Cerebellar cortex (tissue), 1 donor: ENCODE results near the gene WHAMM.
"Not testable (repeated sequence)": the region's sequence is repeated elsewhere in the genome, so short reads cannot be mapped to it uniquely, and the experiment has no call there.

Experiments used
- DNase-seq: peaks from one replicate; pipeline ENCODE4 v3.0.0-alpha.2; 2015; ENCODE audit warnings: low spot score

Gene WHAMM

GRCh38 chr15:82838096-82838735 is 28.8 kb downstream of the WHAMM start:
- DNase-seq, result no peak

- DNase-seq, result no peak
These were observed 29.7 kb downstream of the WHAMM start for GRCh38 chr15:82839136-82839535.

- DNase-seq, result no peak
These were observed 30.7 kb downstream of the WHAMM start for GRCh38 chr15:82840166-82840565.

- DNase-seq, result no peak
These were observed 34.1 kb downstream of the WHAMM start for GRCh38 chr15:82843566-82843965.

GRCh38 chr15:82845686-82846085 is 36.3 kb downstream of the WHAMM start:
- no peak for DNase-seq

GRCh38 chr15:82846621-82847020 is 37.2 kb downstream of the WHAMM start:
- no peak for DNase-seq

GRCh38 chr15:82847703-82848102 is 38.3 kb downstream of the WHAMM start:
- DNase-seq, result no peak

- no peak for DNase-seq
These were observed 39.0 kb downstream of the WHAMM start for GRCh38 chr15:82848241-82848993.

- peak; percentile 93 for DNase-seq
These were observed 40.4 kb downstream of the WHAMM start for GRCh38 chr15:82849556-82850512.

- peak; percentile 56 for DNase-seq
These were observed 41.3 kb downstream of the WHAMM start for GRCh38 chr15:82850731-82851130.

- no peak for DNase-seq
These were observed 42.0 kb downstream of the WHAMM start for GRCh38 chr15:82851306-82851850.

- DNase-seq, result no peak
These were observed 42.6 kb downstream of the WHAMM start for GRCh38 chr15:82851981-82852511.

GRCh38 chr15:82852941-82853561 is 43.6 kb downstream of the WHAMM start:
- no peak for DNase-seq

GRCh38 chr15:82854554-82854953 is 45.1 kb downstream of the WHAMM start:
- DNase-seq, result no peak

GRCh38 chr15:82855286-82856100 is 46.1 kb downstream of the WHAMM start:
- no peak for DNase-seq

- no peak for DNase-seq
These were observed 47.2 kb downstream of the WHAMM start for GRCh38 chr15:82856397-82857170.

GRCh38 chr15:82858932-82859331 is 49.5 kb downstream of the WHAMM start:
- no peak for DNase-seq

GRCh38 chr15:82862886-82863285 is 53.5 kb downstream of the WHAMM start:
- no peak for DNase-seq

- no peak for DNase-seq
These were observed 55.5 kb downstream of the WHAMM start for GRCh38 chr15:82864967-82865366.

- not testable (repeated sequence) for DNase-seq
These were observed 56.2 kb downstream of the WHAMM start for GRCh38 chr15:82865581-82865980.
